ENCODE data around the gene OCRL. TPM values are rescaled to one million over a fixed set of nuclear protein-coding genes. Genes with fewer than 3 reads are reported as not detected.

Gene OCRL
- total and polyA plus RNA-seq, 2 of the 13 experiments (the other 11 are each of a cell fraction or from before 2014, with no cell fraction given): 13.4 to 32.0 TPM

DNA sequence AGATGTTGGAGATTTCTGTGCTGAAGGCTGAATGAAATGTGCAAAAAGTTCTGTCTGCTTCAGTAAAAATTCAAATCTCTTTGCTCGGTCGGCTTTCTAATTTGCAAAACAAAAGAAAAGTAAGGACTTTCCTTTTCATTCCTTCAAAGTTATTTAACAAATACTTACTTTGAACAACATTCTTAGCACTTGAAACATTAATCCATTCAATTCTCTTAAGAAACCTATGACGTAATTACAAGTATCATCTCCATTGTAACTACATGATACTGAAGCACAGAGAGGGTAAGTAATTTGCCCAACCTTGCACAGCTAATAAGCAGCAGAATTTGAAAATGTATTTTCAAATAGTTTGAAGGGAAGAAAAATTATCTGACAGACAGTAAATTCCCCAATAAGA is 23.7 kb upstream of the OCRL start:
- no peak overlapping the region for H3K4me2 ChIP-seq (ENCODE audit: low read depth, low read length)
- peaks cover 38% of the 10 kb centered on the region for H4K20me1 ChIP-seq (ENCODE audit: insufficient read depth, low read length)
- no peak for DNase-seq (ENCODE audit: low spot score)
- ATAC-seq: no peak
- no peaks in the 10 kb centered on the region for H3K27me3 ChIP-seq (ENCODE audit: control insufficient read depth in 1 of 2, insufficient read depth in 2 of 2, low read length in 2 of 2)
- no peak overlapping the region for H3K9ac ChIP-seq (ENCODE audit: insufficient read depth, low read depth, low read length)
- no peak overlapping the region for H3K27ac ChIP-seq (ENCODE audit: extremely low read length, insufficient read depth, low read length)
- no peak overlapping the region for H2AFZ ChIP-seq (ENCODE audit: low read length)
- peaks cover 49% of the 10 kb centered on the region for H3K4me1 ChIP-seq (ENCODE audit: insufficient read depth, low read length)
- CTCF ChIA-PET (ENCODE audit: low intra/inter-chr PET ratio, low total read pairs): no interaction called here
- POLR2A ChIA-PET: no interaction called here
- WGBS (ENCODE audit: low lambda C conversion rate): 96% methylated on average over 3 of the region's 3 CpGs
- no peak for FAIRE-seq
- peaks cover 63% of the 10 kb centered on the region for H3K79me2 ChIP-seq (ENCODE audit: insufficient read depth, low read length)
- intact Hi-C loops (cut with micrococcal nuclease; ENCODE audit: unreplicated experiment): no loop called here
- no TSS peak for BruUV-seq (replicated peaks)
- in situ Hi-C loops (cut with HindIII; ENCODE audit: extremely low pct_ligation_motif_present, low pct_unique_long_range_greater_than_20kb): no loop called here
- no peak overlapping the region for H3K4me3 ChIP-seq (replicated peaks in 1 of 3; ENCODE audit: insufficient read depth in 1 of 3, low read depth in 2 of 3, low read length in 3 of 3)
- no peaks in the 10 kb centered on the region for H3K9me3 ChIP-seq (ENCODE audit: low read length)
- TF ChIP-seq, protein P1, sequence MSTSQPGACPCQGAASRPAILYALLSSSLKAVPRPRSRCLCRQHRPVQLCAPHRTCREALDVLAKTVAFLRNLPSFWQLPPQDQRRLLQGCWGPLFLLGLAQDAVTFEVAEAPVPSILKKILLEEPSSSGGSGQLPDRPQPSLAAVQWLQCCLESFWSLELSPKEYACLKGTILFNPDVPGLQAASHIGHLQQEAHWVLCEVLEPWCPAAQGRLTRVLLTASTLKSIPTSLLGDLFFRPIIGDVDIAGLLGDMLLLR (CRISPR knock-in tag; IDR thresholded peaks at IDR 0.05): no peak
- TF ChIP-seq DNMT3B (CRISPR knock-in tag; conservative IDR thresholded peaks at IDR 0.05): no peak
- TF ChIP-seq, protein P2, sequence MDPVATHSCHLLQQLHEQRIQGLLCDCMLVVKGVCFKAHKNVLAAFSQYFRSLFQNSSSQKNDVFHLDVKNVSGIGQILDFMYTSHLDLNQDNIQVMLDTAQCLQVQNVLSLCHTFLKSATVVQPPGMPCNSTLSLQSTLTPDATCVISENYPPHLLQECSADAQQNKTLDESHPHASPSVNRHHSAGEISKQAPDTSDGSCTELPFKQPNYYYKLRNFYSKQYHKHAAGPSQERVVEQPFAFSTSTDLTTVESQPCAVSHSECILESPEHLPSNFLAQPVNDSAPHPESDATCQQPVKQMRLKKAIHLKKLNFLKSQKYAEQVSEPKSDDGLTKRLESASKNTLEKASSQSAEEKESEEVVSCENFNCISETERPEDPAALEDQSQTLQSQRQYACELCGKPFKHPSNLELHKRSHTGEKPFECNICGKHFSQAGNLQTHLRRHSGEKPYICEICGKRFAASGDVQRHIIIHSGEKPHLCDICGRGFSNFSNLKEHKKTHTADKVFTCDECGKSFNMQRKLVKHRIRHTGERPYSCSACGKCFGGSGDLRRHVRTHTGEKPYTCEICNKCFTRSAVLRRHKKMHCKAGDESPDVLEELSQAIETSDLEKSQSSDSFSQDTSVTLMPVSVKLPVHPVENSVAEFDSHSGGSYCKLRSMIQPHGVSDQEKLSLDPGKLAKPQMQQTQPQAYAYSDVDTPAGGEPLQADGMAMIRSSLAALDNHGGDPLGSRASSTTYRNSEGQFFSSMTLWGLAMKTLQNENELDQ (CRISPR knock-in tag; IDR thresholded peaks at IDR 0.05; ENCODE audit: borderline replicate concordance): no peak
- peak; percentile 38; the same call in 1 of the 2 replicates for TF ChIP-seq ZNF768 (CRISPR knock-in tag; IDR thresholded peaks at IDR 0.05)
- no peak for TF ChIP-seq EZH2 (conservative IDR thresholded peaks at IDR 0.05; ENCODE audit: low read depth, low read length)
- peaks cover 0 to 22% of the 10 kb centered on the region in 2 experiments; a peak in 1 of 5 replicates for H3K36me3 ChIP-seq (replicated peaks in 1 of 2; ENCODE audit: control insufficient read depth in 1 of 2, insufficient read depth in 2 of 2, low read length in 2 of 2)

DNA sequence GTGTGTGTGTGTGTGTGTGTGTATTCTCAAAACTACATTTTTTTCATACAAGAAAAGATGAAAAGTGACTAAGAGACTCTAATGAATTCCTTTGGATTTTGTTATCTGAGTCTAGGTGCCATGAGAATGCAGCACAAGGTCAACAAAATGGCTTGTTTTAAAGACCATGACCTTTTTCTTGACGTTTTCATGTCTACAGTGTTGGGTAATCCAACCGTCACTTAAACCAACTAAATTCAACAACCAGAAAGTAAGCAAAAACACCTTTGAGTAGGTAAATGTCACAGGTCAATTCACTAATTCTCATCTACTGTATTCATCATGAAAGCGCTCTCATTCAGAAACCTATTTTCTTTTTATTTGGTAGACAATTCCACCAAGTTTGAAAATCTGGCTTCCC is 19.9 kb upstream of the OCRL start:
- Histone ChIP-seq H3K4me2 (ENCODE audit: low read depth, low read length) (peak overlapping the region; percentile 79), H3K36me3 (replicated peaks in 1 of 2; ENCODE audit: control insufficient read depth in 1 of 2, insufficient read depth in 2 of 2, low read length in 2 of 2) (peaks cover 0 to 14% of the 10 kb centered on the region in 2 experiments; a peak in 1 of 5 replicates), H3K4me3 (replicated peaks in 1 of 3; ENCODE audit: insufficient read depth in 1 of 3, low read depth in 2 of 3, low read length in 3 of 3) (peak overlapping the region; percentile 6 to 88 (median 81); a peak in 5 of 6 replicates), H3K4me1 (ENCODE audit: insufficient read depth, low read length) (peaks cover 30% of the 10 kb centered on the region), H3K27ac (ENCODE audit: extremely low read length, insufficient read depth, low read length) (peak overlapping the region; percentile 73), H3K27me3 (ENCODE audit: control insufficient read depth in 1 of 2, insufficient read depth in 2 of 2, low read length in 2 of 2) (no peaks in the 10 kb centered on the region; a peak in 1 of 5 replicates), H3K79me2 (ENCODE audit: insufficient read depth, low read length) (peaks cover 66% of the 10 kb centered on the region), H2AFZ (ENCODE audit: low read length) (no peak overlapping the region), H3K9me3 (ENCODE audit: low read length) (no peaks in the 10 kb centered on the region), H4K20me1 (ENCODE audit: insufficient read depth, low read length) (peaks cover 45% of the 10 kb centered on the region), H3K9ac (ENCODE audit: insufficient read depth, low read depth, low read length) (peak overlapping the region; percentile 52)
- peak; percentile 54 for DNase-seq (ENCODE audit: low spot score)
- in situ Hi-C loops (cut with HindIII; ENCODE audit: extremely low pct_ligation_motif_present, low pct_unique_long_range_greater_than_20kb): no loop called here
- POLR2A ChIA-PET: no interaction called here
- intact Hi-C loops (cut with micrococcal nuclease; ENCODE audit: unreplicated experiment): loop anchor here (5.0 kb wide), 1 partner anchor 67 kb away; no protein-coding TSS in a partner anchor
- peak; percentile 75 for FAIRE-seq
- no peak for ATAC-seq
- WGBS (ENCODE audit: low lambda C conversion rate): 8% methylated on average over 3 of the region's 3 CpGs
- no TSS peak for BruUV-seq (replicated peaks)
- CTCF ChIA-PET (ENCODE audit: low intra/inter-chr PET ratio, low total read pairs): no interaction called here
- TF ChIP-seq ZNF354B (CRISPR knock-in tag; IDR thresholded peaks at IDR 0.05): no peak
- no peak for TF ChIP-seq EHMT2 (IDR thresholded peaks at IDR 0.05; ENCODE audit: borderline replicate concordance, low read depth, low read length)
- no peak for TF ChIP-seq ZSCAN31 (CRISPR knock-in tag; IDR thresholded peaks at IDR 0.05; ENCODE audit: low read depth)
- no peak for TF ChIP-seq MZF1 (CRISPR knock-in tag; IDR thresholded peaks at IDR 0.05; ENCODE audit: borderline replicate concordance)
- no peak for TF ChIP-seq RCOR2 (CRISPR knock-in tag; IDR thresholded peaks at IDR 0.05)
- no peak for TF ChIP-seq PRMT3 (CRISPR knock-in tag; IDR thresholded peaks at IDR 0.05; ENCODE audit: borderline replicate concordance, low read depth)
- TF ChIP-seq ZNF333 (CRISPR knock-in tag; IDR thresholded peaks at IDR 0.05; ENCODE audit: borderline replicate concordance): no peak
- no peak for TF ChIP-seq RARG (CRISPR knock-in tag; IDR thresholded peaks at IDR 0.05; ENCODE audit: low read depth)
- no peak for TF ChIP-seq SP140L (CRISPR knock-in tag; IDR thresholded peaks at IDR 0.05; ENCODE audit: borderline replicate concordance)
- TF ChIP-seq, protein P3, sequence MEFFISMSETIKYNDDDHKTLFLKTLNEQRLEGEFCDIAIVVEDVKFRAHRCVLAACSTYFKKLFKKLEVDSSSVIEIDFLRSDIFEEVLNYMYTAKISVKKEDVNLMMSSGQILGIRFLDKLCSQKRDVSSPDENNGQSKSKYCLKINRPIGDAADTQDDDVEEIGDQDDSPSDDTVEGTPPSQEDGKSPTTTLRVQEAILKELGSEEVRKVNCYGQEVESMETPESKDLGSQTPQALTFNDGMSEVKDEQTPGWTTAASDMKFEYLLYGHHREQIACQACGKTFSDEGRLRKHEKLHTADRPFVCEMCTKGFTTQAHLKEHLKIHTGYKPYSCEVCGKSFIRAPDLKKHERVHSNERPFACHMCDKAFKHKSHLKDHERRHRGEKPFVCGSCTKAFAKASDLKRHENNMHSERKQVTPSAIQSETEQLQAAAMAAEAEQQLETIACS (CRISPR knock-in tag; IDR thresholded peaks at IDR 0.05): no peak

Measured in HepG2 (cell line).